Aorta (tissue), 5 donors: ENCODE data around the gene OR2L5. TPM values are rescaled to one million over a fixed set of nuclear protein-coding genes. Genes with fewer than 3 reads are reported as not detected.

Experiments
- ATAC-seq: fragments of 200-7000 bp; cut with Tn5 transposase; one replicate; pipeline ENCODE4 v1.9.1; 2022; ENCODE audit warnings: moderate library complexity; ENCODE audit not compliant: low FRiP score
- DNase-seq, 2 donors: peaks; one replicate each; pipeline ENCODE4 v3.0.0-alpha.2; 2020
- H3K27ac ChIP-seq, 2 donors: one replicate each; pipeline ENCODE4 v1.5.1; 2013; ENCODE audit warnings: low read length in 2 of 2, mild to moderate bottlenecking in 2 of 2, moderate library complexity in 2 of 2, control low read depth in 1 of 2, inconsistent platforms in 1 of 2, low read depth in 1 of 2
- H3K27me3 ChIP-seq, 2 donors: one replicate each; pipeline ENCODE4 v1.6.1; 2013; ENCODE audit warnings: control low read depth in 1 of 2, low read length in 1 of 2, mild to moderate bottlenecking in 1 of 2, moderate library complexity in 1 of 2; ENCODE audit not compliant: insufficient read depth in 2 of 2, control insufficient read depth in 1 of 2
- H3K36me3 ChIP-seq, 2 donors: one replicate each; pipeline ENCODE4 v1.6.1; 2013; ENCODE audit warnings: control low read depth in 1 of 2, low read length in 1 of 2, mild to moderate bottlenecking in 1 of 2; ENCODE audit not compliant: insufficient read depth in 2 of 2, control insufficient read depth in 1 of 2
- H3K4me1 ChIP-seq, 2 donors: one replicate each; pipeline ENCODE4 v1.6.1; 2013; ENCODE audit warnings: low read length in 2 of 2, control low read depth in 1 of 2, mild to moderate bottlenecking in 1 of 2, moderate library complexity in 1 of 2; ENCODE audit not compliant: insufficient read depth in 2 of 2, control insufficient read depth in 1 of 2
- H3K4me3 ChIP-seq, 2 donors: one replicate each; pipeline ENCODE4 v1.5.1; 2013; ENCODE audit warnings: low read length in 2 of 2, control low read depth in 1 of 2, mild to moderate bottlenecking in 1 of 2
- H3K9me3 ChIP-seq: one replicate; pipeline ENCODE4 v1.6.1; 2013; ENCODE audit warnings: mild to moderate bottlenecking, low read length; ENCODE audit not compliant: control insufficient read depth
- WGBS, 2 donors: extraction: QIAGEN DNeasy Blood & Tissue Kit; methylation state at CpG; one replicate each; pipeline ENCODE4 v1.1.7; 2013; 5-methylcytosine and 5-hydroxymethylcytosine counted together
- intact Hi-C, 2 donors: fragments of 100-400 bp; cut with DNase I; formaldehyde crosslinking; loops; one replicate each; pipeline versions ENCODE4 v1.14.2 to v1.15.0; 2022
- polyA plus RNA-seq, 2 donors: library from polyadenylated mRNA; stranded (reverse); fragments of 200-250 nt; gene quantifications; one replicate each; pipeline ENCODE4 v1.2.3, GENCODE V29; 2013
- total RNA-seq, 2 donors: library from RNA; stranded (reverse); fragmentation: NEBNext Ultra II Directional; extraction: Animal tissue kit (Norgen Biotek cat#: 25700); gene quantifications; one replicate each; pipeline ENCODE4 v1.2.1, GENCODE V29; 2021
- donor health status: healthy with polysubstance abuse.
- donor health status: Bipolar disorder and iron deficiency.
- donor health status: DM: no; HTN: no; CAD: no.
- donor health status: DM: no; HTN: no; CAD: no.
- donor health status: DM: yes; HTN: yes; CAD: no.

The OR2L5 gene
- total and polyA plus RNA-seq, 4 donors, result 0.24 TPM; not detected in 3

- Histone ChIP-seq H3K9me3 (peaks cover 5% of the 10 kb centered on the region), H3K4me3 (no peak within 1 kb of the TSS), H3K36me3 (no peaks in the 10 kb centered on the region), H3K4me1 (no peaks in the 10 kb centered on the region), H3K27ac (no peak within 1 kb of the TSS), H3K27me3 (no peaks in the 10 kb centered on the region)
- ATAC-seq (no peak), DNase-seq (no peak)
- intact Hi-C loops, result no loop called here
- WGBS, 2 donors, result 31 to 53% methylated on average over 2 of the region's 2 CpGs
Measured at GRCh38 chr1:248029770-248030169, 16.3 kb downstream of the OR2L5 start, which contains the start of gene OR2L2. Gene OR2L2 (plus strand): TSS chr1:248030070. CDS start chr1:248038268, 8,198 bp downstream.

DNA sequence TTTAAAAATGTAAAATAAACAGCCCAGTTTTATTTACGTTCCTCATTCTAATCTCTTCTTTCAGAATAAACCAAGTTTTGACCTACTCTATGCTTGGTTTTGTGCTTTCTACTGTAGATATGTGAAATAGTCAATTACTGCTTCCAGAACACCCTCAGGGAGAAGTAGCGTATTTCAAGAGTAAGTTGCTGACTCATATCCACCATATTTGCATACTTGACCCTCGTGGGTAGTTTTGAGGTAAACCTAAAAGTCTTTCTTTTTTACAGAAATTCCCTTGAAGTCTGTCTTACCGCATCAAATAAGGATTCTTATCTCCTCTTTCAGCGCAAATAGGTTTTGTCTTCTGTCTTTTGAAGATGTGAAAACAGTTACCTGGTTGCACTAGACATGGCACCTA lies 31.7 kb downstream of the OR2L5 start:
- intact Hi-C loops, result no loop called here
- Histone ChIP-seq H3K9me3 (peaks cover 1% of the 10 kb centered on the region), H3K27ac (no peak overlapping the region), H3K36me3 (no peaks in the 10 kb centered on the region), H3K4me1 (no peaks in the 10 kb centered on the region), H3K27me3 (no peaks in the 10 kb centered on the region), H3K4me3 (no peak overlapping the region)
- ATAC-seq (no peak), DNase-seq (no peak)
- 68 to 73% methylated on average over 5 of the region's 5 CpGs for WGBS, 2 donors

- WGBS, 2 donors, result 71 to 73% methylated on average over 2 of the region's 2 CpGs
Measured at GRCh38 chr1:248046536-248046935, 33.1 kb downstream of the OR2L5 start, which contains the start of gene OR2L3. Gene OR2L3 (plus strand): TSS chr1:248046836. CDS start chr1:248060682, 13,846 bp downstream.

DNA sequence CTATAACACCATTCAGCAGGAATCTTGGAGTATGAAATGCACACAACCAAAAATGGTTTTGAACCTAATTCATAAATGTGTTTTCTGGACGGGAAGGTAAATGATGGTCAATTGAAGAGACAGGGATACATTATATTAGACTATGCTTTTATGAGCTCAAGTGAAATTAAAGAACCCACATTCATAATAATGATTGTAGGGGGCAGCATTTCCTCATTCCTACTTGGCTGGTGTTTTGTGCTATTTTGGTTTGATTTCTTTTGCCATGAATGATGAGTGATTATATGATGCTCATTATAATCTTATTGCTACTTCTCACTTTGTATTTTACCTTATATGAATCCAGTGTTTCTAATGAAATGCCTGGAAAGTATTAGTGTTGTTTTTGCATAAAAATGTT lies 33.5 kb downstream of the OR2L5 start:
- no peaks in the 10 kb centered on the region for H3K36me3 ChIP-seq
- intact Hi-C loops, result no loop called here
- no peaks in the 10 kb centered on the region for H3K4me1 ChIP-seq
- H3K27me3 ChIP-seq, result no peaks in the 10 kb centered on the region
- ATAC-seq (no peak), DNase-seq (no peak)
- H3K27ac ChIP-seq, result no peak overlapping the region
- no peak overlapping the region for H3K4me3 ChIP-seq
- H3K9me3 ChIP-seq, result no peaks in the 10 kb centered on the region
- 46 to 50% methylated on average over 1 of the region's 1 CpG for WGBS, 2 donors

More at GRCh38 chr1:248046536-248046935, 33.1 kb downstream of the OR2L5 start, which contains the start of gene OR2L3:
- Histone ChIP-seq H3K9me3 (no peaks in the 10 kb centered on the region), H3K4me1 (no peaks in the 10 kb centered on the region), H3K4me3 (no peak within 1 kb of the TSS), H3K27me3 (no peaks in the 10 kb centered on the region), H3K36me3 (no peaks in the 10 kb centered on the region), H3K27ac (no peak within 1 kb of the TSS)
- ATAC-seq (no peak), DNase-seq (no peak)
- intact Hi-C loops, result no loop called here

GRCh38 chr1:248054671-248055070 lies 41.2 kb downstream of the OR2L5 start:
- Histone ChIP-seq H3K27ac (no peak overlapping the region), H3K36me3 (no peaks in the 10 kb centered on the region), H3K4me1 (no peaks in the 10 kb centered on the region), H3K27me3 (no peaks in the 10 kb centered on the region), H3K9me3 (no peaks in the 10 kb centered on the region), H3K4me3 (no peak overlapping the region)
- intact Hi-C loops, result no loop called here
- ATAC-seq (no peak), DNase-seq (no peak)

GRCh38 chr1:248055261-248055660 lies 41.8 kb downstream of the OR2L5 start:
- no peak overlapping the region for H3K27ac ChIP-seq
- no peaks in the 10 kb centered on the region for H3K9me3 ChIP-seq
- no peaks in the 10 kb centered on the region for H3K36me3 ChIP-seq
- 65 to 80% methylated on average over 2 of the region's 2 CpGs for WGBS, 2 donors
- no peaks in the 10 kb centered on the region for H3K27me3 ChIP-seq
- no peak overlapping the region for H3K4me3 ChIP-seq
- no peak for ATAC-seq
- intact Hi-C loops, result no loop called here
- DNase-seq, result no peak
- H3K4me1 ChIP-seq, result no peaks in the 10 kb centered on the region

GRCh38 chr1:248065071-248065470 lies 51.6 kb downstream of the OR2L5 start:
- intact Hi-C loops, result no loop called here
- Histone ChIP-seq H3K27me3 (no peaks in the 10 kb centered on the region), H3K9me3 (peaks cover 2% of the 10 kb centered on the region), H3K27ac (no peak overlapping the region), H3K36me3 (no peaks in the 10 kb centered on the region), H3K4me3 (no peak overlapping the region), H3K4me1 (no peaks in the 10 kb centered on the region)
- no peak for DNase-seq
- 76% methylated on average over 2 of the region's 2 CpGs for WGBS, 2 donors
- no peak for ATAC-seq

GRCh38 chr1:248065604-248066003 lies 52.1 kb downstream of the OR2L5 start:
- peaks cover 2% of the 10 kb centered on the region for H3K9me3 ChIP-seq
- no peak overlapping the region for H3K27ac ChIP-seq
- ATAC-seq (no peak), DNase-seq (no peak)
- H3K27me3 ChIP-seq, result no peaks in the 10 kb centered on the region
- intact Hi-C loops, result no loop called here
- no peaks in the 10 kb centered on the region for H3K4me1 ChIP-seq
- WGBS, 2 donors, result 90 to 96% methylated on average over 3 of the region's 3 CpGs
- no peak overlapping the region for H3K4me3 ChIP-seq
- no peaks in the 10 kb centered on the region for H3K36me3 ChIP-seq
